Measurements from ENCODE around the gene CNTLN.

DNA sequence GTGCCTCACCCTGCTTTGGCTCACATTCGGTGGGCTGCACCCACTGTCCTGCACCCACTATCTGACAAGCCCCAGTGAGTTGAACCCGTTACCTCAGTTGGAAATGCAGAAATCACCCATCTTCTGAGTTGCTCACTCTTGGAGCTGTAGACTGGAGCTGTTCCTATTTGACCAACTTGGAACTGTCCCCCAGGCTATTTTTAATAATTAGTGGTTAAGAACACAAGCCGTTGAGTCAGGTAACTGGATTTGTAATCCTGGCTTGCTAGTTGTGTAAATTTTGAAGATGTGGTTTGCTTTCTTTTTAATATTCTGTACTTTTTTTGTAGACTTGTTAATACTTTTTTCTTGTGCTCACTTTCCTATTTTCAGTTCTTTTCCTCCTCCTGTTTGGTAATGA lies 81.2 kb downstream of the CNTLN start:
- TF ChIP-seq, protein P1, sequence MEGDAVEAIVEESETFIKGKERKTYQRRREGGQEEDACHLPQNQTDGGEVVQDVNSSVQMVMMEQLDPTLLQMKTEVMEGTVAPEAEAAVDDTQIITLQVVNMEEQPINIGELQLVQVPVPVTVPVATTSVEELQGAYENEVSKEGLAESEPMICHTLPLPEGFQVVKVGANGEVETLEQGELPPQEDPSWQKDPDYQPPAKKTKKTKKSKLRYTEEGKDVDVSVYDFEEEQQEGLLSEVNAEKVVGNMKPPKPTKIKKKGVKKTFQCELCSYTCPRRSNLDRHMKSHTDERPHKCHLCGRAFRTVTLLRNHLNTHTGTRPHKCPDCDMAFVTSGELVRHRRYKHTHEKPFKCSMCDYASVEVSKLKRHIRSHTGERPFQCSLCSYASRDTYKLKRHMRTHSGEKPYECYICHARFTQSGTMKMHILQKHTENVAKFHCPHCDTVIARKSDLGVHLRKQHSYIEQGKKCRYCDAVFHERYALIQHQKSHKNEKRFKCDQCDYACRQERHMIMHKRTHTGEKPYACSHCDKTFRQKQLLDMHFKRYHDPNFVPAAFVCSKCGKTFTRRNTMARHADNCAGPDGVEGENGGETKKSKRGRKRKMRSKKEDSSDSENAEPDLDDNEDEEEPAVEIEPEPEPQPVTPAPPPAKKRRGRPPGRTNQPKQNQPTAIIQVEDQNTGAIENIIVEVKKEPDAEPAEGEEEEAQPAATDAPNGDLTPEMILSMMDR (conservative IDR thresholded peaks at IDR 0.05; ENCODE audit: low read length): no peak
- no peak for TF ChIP-seq EZH2phosphoT487 (IDR thresholded peaks at IDR 0.05; ENCODE audit: borderline replicate concordance)
